SJSA1 (cell line): ENCODE measurements around the gene DDOST. TPM values are rescaled to one million over a fixed set of nuclear protein-coding genes. Genes with fewer than 3 reads are reported as not detected.

Source experiments
- total RNA-seq: library from RNA; depleted of rRNA; stranded (reverse); fragments of >200 nt; shearing (Covaris generic); gene quantifications from 2 replicates; pipeline ENCODE4 v1.2.3, GENCODE V29; 2014; rRNA removed

DDOST gene
- total RNA-seq, 1 experiment from 2014 or later = 352 TPM

Other genes with a start within 250 kb of the DDOST start
- 33.8 and 37.1 TPM in 2 replicates for gene CAMK2N1, start 175.2 kb downstream of the DDOST start, total RNA-seq
- gene MUL1, start 153.2 kb downstream of the DDOST start, total RNA-seq = 25.4 and 42.2 TPM in 2 replicates
- not detected in 2 replicates for gene FAM43B, start 108.8 kb downstream of the DDOST start, total RNA-seq
- gene CDA, start 72.3 kb downstream of the DDOST start, total RNA-seq = not detected in 2 replicates
- gene PINK1, start 27.9 kb downstream of the DDOST start, total RNA-seq = 48.0 and 55.0 TPM in 2 replicates
- 1.9 and 4.0 TPM in 2 replicates for gene KIF17, start 56.6 kb upstream of the DDOST start, total RNA-seq
- 0.82 and 5.3 TPM in 2 replicates for gene SH2D5, start 71.3 kb upstream of the DDOST start, total RNA-seq
- 160 and 201 TPM in 2 replicates for gene HP1BP3, start 125.9 kb upstream of the DDOST start, total RNA-seq